Measurements from ENCODE around the gene SHD.

- TF ChIP-seq, protein P1, sequence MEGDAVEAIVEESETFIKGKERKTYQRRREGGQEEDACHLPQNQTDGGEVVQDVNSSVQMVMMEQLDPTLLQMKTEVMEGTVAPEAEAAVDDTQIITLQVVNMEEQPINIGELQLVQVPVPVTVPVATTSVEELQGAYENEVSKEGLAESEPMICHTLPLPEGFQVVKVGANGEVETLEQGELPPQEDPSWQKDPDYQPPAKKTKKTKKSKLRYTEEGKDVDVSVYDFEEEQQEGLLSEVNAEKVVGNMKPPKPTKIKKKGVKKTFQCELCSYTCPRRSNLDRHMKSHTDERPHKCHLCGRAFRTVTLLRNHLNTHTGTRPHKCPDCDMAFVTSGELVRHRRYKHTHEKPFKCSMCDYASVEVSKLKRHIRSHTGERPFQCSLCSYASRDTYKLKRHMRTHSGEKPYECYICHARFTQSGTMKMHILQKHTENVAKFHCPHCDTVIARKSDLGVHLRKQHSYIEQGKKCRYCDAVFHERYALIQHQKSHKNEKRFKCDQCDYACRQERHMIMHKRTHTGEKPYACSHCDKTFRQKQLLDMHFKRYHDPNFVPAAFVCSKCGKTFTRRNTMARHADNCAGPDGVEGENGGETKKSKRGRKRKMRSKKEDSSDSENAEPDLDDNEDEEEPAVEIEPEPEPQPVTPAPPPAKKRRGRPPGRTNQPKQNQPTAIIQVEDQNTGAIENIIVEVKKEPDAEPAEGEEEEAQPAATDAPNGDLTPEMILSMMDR (IDR thresholded peaks at IDR 0.05 in 2 of 3, conservative IDR thresholded peaks at IDR 0.05 in 1 of 3; ENCODE audit: borderline replicate concordance in 1 of 3, insufficient read depth in 1 of 3, low read depth in 2 of 3, low read length in 2 of 3) = no peak
- TF ChIP-seq REST (IDR thresholded peaks at IDR 0.05; ENCODE audit: low read depth) (no peak), ZNF274 (IDR thresholded peaks at IDR 0.05; ENCODE audit: low read depth, low read length) (no peak), POLR2A (IDR thresholded peaks at IDR 0.05; ENCODE audit: borderline replicate concordance, extremely low read depth, insufficient read depth, insufficient read length) (no peak), MAX (IDR thresholded peaks at IDR 0.05) (no peak), TCF7L2 (IDR thresholded peaks at IDR 0.05; ENCODE audit: borderline replicate concordance, extremely low read depth, insufficient read depth, insufficient read length) (no peak), SP1 (IDR thresholded peaks at IDR 0.05; ENCODE audit: low read depth) (no peak), RAD21 (IDR thresholded peaks at IDR 0.05; ENCODE audit: low read depth) (no peak), POLR2AphosphoS5 (IDR thresholded peaks at IDR 0.05; ENCODE audit: low read depth, low read length) (no peak), EZH2 (IDR thresholded peaks at IDR 0.05) (no peak)
- TF ChIP-seq, protein P2, sequence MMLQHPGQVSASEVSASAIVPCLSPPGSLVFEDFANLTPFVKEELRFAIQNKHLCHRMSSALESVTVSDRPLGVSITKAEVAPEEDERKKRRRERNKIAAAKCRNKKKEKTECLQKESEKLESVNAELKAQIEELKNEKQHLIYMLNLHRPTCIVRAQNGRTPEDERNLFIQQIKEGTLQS (IDR thresholded peaks at IDR 0.05) = no peak
Measured at GRCh38 chr19:4326837-4327251, 47.8 kb downstream of the SHD start.

Measured in HCT116 (cell line).